HepG2 (cell line): Measurements from ENCODE around the gene PCNA. TPM values are rescaled to one million over a fixed set of nuclear protein-coding genes. Genes with fewer than 3 reads are reported as not detected.
A peak's percentile ranks its signal among the peaks of the same experiment; 100 is the strongest.

Source experiments
- ELF4 ChIP-seq: sonication (generic); formaldehyde crosslinking; IDR thresholded peaks from 2 replicates; pipeline ENCODE4 v1.5.0; 2020; ENCODE audit warnings: missing genetic modification reagents, mild to moderate bottlenecking, moderate library complexity, borderline replicate concordance
- GATAD2A ChIP-seq: IDR thresholded peaks from 2 replicates; pipeline ENCODE4 v1.6.1; 2016
- HDAC6 ChIP-seq: fragments of 200-600 bp; sonication (generic); IDR thresholded peaks from 2 replicates; pipeline ENCODE4 v1.7.0; 2017; ENCODE audit warnings: mild to moderate bottlenecking, antibody characterized with exemption, low read length, low read depth
- IRF9 ChIP-seq: sonication (generic); formaldehyde crosslinking; IDR thresholded peaks from 2 replicates; pipeline ENCODE4 v1.8.0; 2022; ENCODE audit warnings: missing genetic modification reagents, mild to moderate bottlenecking, borderline replicate concordance
- KDM5A ChIP-seq: fragments of 200-600 bp; sonication (generic); IDR thresholded peaks from 2 replicates; pipeline ENCODE4 v1.7.0; 2018; ENCODE audit warnings: antibody characterized with exemption, mild to moderate bottlenecking, low read length, borderline replicate concordance
- SYNCRIP ChIP-seq: fragments of 200-400 bp; formaldehyde crosslinking; IDR thresholded peaks from 2 replicates; pipeline ENCODE4 v1.6.1; 2018; ENCODE audit warnings: mild to moderate bottlenecking, low read depth, low read length; ENCODE audit not compliant: insufficient read depth
- TBX3 ChIP-seq: fragments of 450-650 bp; IDR thresholded peaks from 2 replicates; pipeline ENCODE4 v1.6.1; 2017; ENCODE audit warnings: antibody characterized with exemption, mild to moderate bottlenecking, inconsistent platforms, borderline replicate concordance
- TEAD3 ChIP-seq: optimal IDR thresholded peaks from 2 replicates; pipeline ENCODE3; 2016; ENCODE audit warnings: borderline replicate concordance
- U2AF1 ChIP-seq: fragments of 200-400 bp; formaldehyde crosslinking; optimal IDR thresholded peaks from 2 replicates; pipeline ENCODE3; 2017; ENCODE audit warnings: mild to moderate bottlenecking, low read depth, low read length
- ZNF326 ChIP-seq: sonication (generic); formaldehyde crosslinking; IDR thresholded peaks from 2 replicates; pipeline ENCODE4 v1.4.0; 2020; ENCODE audit warnings: missing genetic modification reagents, borderline replicate concordance
- polyA plus RNA-seq, 8 experiments: library from polyadenylated mRNA; depleted of rRNA in 3 of 8; stranded (reverse) in 7 of 8; unstranded in 1 of 8; fragments of >200 nt; fragmentation: Illumina TruSeq in 4 of 8; extraction: Trizol in 4 of 8; gene quantifications; 2 replicates each; pipeline versions ENCODE4 v1.2.1 to v1.2.3, GENCODE V29; 2011 to 2016; ENCODE audit warnings: low read depth in 4 of 8, missing spikeins in 1 of 8, mixed read lengths in 1 of 8; ENCODE audit not compliant: insufficient read depth in 1 of 8
- total RNA-seq, 5 experiments: library from RNA; depleted of rRNA; stranded (reverse); fragments of >200 nt; fragmentation: Illumina TruSeq; extraction: Trizol; gene quantifications; 2 replicates each; pipeline ENCODE4 v1.2.3, GENCODE V29; 2016; ENCODE audit warnings: low read depth in 1 of 5
- TF ChIP-seq, protein P1 (sequence below), 2 experiments: sonication (generic) in 1 of 2; formaldehyde crosslinking in 1 of 2; IDR thresholded peaks; 2 replicates each; pipeline versions ENCODE4 v1.5.1 to v1.6.1; 2011 to 2020; ENCODE audit warnings: borderline replicate concordance in 1 of 2, low read depth in 1 of 2, low read length in 1 of 2, mild to moderate bottlenecking in 1 of 2, missing genetic modification reagents in 1 of 2, moderate library complexity in 1 of 2
- TF ChIP-seq, protein P2 (sequence below): sonication (generic); formaldehyde crosslinking; IDR thresholded peaks from 2 replicates; pipeline ENCODE4 v1.4.0; 2020; ENCODE audit warnings: missing genetic modification reagents
- TF ChIP-seq, protein P3 (sequence below): sonication (generic); formaldehyde crosslinking; IDR thresholded peaks from 2 replicates; pipeline ENCODE4 v1.9.0; 2021; ENCODE audit warnings: missing genetic modification reagents, mild to moderate bottlenecking, borderline replicate concordance

PCNA gene
- total and polyA plus RNA-seq, 2 of the 13 experiments (the other 11 are each of a cell fraction or from before 2014, with no cell fraction given) = 229 to 655 TPM

GRCh38 chr20:5127859-5128424, 8.2 kb upstream of the PCNA start (continued):
- TF ChIP-seq KDM5A (no peak), IRF9 (CRISPR knock-in tag) (no peak), ZNF326 (no peak), ELF4 (CRISPR knock-in tag) (peak; percentile 53; the same call in 1 of the 2 replicates), U2AF1 (no peak), SYNCRIP (no peak), GATAD2A (CRISPR knock-in tag) (no peak), TBX3 (no peak), TEAD3 (no peak), HDAC6 (no peak)
- TF ChIP-seq, protein P1, sequence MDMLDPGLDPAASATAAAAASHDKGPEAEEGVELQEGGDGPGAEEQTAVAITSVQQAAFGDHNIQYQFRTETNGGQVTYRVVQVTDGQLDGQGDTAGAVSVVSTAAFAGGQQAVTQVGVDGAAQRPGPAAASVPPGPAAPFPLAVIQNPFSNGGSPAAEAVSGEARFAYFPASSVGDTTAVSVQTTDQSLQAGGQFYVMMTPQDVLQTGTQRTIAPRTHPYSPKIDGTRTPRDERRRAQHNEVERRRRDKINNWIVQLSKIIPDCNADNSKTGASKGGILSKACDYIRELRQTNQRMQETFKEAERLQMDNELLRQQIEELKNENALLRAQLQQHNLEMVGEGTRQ (IDR thresholded peaks at IDR 0.05; ENCODE audit: low read depth, low read length) = no peak
- TF ChIP-seq, protein P1 (CRISPR knock-in tag; IDR thresholded peaks at IDR 0.05; ENCODE audit: borderline replicate concordance) = no peak
- TF ChIP-seq, protein P2, sequence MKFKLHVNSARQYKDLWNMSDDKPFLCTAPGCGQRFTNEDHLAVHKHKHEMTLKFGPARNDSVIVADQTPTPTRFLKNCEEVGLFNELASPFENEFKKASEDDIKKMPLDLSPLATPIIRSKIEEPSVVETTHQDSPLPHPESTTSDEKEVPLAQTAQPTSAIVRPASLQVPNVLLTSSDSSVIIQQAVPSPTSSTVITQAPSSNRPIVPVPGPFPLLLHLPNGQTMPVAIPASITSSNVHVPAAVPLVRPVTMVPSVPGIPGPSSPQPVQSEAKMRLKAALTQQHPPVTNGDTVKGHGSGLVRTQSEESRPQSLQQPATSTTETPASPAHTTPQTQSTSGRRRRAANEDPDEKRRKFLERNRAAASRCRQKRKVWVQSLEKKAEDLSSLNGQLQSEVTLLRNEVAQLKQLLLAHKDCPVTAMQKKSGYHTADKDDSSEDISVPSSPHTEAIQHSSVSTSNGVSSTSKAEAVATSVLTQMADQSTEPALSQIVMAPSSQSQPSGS = no peak
- TF ChIP-seq, protein P3, sequence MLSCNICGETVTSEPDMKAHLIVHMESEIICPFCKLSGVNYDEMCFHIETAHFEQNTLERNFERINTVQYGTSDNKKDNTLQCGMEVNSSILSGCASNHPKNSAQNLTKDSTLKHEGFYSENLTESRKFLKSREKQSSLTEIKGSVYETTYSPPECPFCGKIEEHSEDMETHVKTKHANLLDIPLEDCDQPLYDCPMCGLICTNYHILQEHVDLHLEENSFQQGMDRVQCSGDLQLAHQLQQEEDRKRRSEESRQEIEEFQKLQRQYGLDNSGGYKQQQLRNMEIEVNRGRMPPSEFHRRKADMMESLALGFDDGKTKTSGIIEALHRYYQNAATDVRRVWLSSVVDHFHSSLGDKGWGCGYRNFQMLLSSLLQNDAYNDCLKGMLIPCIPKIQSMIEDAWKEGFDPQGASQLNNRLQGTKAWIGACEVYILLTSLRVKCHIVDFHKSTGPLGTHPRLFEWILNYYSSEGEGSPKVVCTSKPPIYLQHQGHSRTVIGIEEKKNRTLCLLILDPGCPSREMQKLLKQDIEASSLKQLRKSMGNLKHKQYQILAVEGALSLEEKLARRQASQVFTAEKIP (CRISPR knock-in tag) = no peak
